NCI-H1417 treated with DMSO at 0.1 percent for 48 hours (cell line): ENCODE data around the gene CCNY.
"Not testable (repeated sequence)": the region's sequence is repeated elsewhere in the genome, so short reads cannot be mapped to it uniquely, and the experiment has no call there.

ENCODE experiments used
- DNase-seq: peaks from one replicate; lab custom pipeline; 2025; lab: John Stamatoyannopoulos, UW

Gene CCNY

GRCh38 chr10:35520996-35521395 is 184.7 kb downstream of the CCNY start:
- no peak for DNase-seq

GRCh38 chr10:35523670-35524225 is 187.4 kb downstream of the CCNY start:
- no peak for DNase-seq

DNA sequence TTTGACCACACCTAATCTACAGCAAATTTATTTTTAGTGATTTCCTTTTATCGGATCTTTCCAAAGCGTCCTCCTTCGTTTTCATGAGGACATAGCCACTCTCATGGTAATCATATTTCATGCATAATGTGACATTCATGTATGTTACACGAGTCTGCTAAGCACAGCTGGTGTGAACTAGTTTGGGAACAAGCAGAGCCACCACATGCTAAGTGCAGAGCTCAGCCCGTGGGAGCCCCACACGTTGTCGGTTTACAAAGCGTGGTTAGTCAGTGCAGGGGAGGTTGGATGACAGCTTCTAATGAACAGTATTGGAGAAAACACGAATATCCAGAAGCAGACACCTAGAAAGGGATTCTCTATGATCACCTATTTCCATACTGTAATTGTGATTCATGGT is 190.4 kb downstream of the CCNY start:
- no peak for DNase-seq

GRCh38 chr10:35532141-35532540 is 195.8 kb downstream of the CCNY start:
- DNase-seq = no peak

GRCh38 chr10:35533565-35533964 is 197.3 kb downstream of the CCNY start:
- no peak for DNase-seq

GRCh38 chr10:35535136-35535535 is 198.8 kb downstream of the CCNY start:
- no peak for DNase-seq

- no peak for DNase-seq
Observed at GRCh38 chr10:35536789-35537188, 200.5 kb downstream of the CCNY start.

- not testable (repeated sequence) for DNase-seq
Observed at GRCh38 chr10:35537925-35538324, 201.6 kb downstream of the CCNY start.

DNA sequence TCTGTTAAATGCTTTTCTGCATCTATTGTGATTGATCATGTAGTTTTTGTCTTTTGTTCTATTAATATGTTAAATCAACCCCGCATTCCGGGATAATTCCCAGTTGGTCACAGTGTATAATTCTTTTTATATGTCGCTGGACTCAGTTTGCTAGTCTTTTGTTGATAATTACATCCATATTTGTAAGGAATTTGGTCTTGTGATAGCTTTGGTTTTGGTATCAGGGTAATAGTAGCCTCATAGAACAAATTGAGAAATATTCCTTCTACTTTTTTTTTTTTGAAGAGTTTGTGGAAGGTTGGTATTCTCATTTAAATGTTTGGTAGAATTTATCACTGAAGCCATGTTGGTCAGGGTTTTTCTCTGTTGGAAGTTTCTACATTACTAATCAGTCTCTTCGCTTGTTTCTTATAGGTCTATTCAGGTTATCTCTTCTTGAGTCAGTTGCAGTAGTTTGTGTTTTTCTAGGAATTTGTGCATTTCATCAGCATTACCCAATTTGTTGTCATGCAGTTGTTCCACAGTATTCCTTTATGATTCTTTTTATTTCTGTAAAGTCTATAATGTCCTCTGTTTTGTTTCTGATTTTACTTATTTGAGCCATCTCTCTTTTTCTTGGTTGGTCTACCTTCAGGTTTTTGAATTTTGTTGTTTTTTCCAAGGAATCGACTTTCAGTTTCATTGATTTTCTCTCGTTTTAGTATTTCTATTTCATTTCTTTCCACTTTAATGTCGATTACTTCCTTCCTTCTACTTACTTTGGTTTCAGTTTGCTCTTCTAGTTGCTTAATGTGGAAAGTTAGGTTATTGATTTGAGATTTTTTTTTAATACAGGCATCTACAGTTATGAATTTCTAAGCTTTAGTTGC is 204.2 kb downstream of the CCNY start:
- no peak for DNase-seq

DNA sequence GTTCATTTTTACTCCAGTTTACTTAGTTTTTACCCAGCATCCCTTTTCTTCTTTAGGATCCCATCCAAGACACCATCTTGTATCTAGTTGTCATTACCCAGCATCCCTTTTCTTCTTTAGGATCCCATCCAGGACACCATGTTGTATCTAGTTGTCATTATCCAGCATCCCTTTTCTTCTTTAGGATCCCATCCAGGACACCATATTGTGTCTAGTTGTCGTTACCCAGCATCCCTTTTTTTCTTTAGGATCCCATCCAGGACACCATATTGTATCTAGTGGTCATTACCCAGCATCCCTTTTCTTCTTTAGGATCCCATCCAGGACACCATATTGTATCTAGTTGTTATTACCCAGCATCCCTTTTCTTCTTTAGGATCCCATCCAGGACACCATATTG is 205.4 kb downstream of the CCNY start:
- DNase-seq = no peak

DNA sequence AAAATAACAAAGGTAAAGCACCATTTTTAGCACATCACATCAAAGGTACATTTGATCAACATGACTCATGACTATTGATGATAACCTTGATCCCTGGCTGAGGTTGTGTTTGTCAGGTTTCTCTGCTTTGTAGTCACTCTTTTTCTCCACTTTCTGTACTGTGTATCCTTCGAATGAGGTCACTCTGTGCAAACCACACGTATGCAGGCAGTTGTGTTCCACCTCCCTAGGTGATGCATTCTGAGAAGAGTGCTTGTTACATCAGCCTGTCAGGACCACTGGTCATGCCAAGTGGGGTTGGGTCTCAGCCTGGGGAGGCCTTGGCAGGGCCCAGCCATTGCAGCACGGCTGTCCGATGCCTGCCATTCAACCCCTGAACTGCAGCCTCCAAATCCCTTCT is 206.0 kb downstream of the CCNY start:
- DNase-seq = no peak

- DNase-seq = no peak
Observed at GRCh38 chr10:35545079-35545657, 208.9 kb downstream of the CCNY start.

DNA sequence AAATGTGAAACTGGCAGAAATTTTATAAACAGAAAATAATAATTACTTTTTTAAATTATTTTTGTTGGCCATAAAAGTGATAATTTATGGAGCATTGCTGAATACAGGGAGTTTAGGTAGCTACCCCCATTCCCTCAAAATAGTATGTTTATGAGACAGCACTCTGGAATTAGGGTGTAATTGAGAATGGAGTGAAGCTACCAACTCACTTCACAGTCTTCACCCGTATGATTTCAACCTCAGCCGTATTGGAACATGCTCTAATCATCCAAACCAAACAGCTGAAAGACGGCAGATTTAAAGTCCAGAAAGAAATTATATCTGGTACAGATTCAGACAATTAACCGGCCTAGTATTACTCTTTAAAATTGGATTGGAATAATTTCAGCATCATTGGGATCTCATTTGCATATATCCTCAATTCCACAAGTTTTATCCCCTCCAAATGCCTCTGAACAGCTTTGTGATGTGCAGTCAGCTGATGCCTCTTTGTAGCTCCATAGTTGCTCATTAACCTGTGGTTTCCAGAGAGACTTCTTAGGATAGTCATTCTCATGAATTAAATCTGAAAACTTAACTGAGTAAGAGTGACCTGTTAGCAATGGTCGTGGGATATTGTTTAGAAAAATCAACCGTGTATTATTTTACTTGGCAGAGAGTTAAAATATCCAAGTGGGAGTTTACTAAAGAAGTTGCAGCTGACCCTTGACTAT is 209.7 kb downstream of the CCNY start:
- DNase-seq = no peak

DNA sequence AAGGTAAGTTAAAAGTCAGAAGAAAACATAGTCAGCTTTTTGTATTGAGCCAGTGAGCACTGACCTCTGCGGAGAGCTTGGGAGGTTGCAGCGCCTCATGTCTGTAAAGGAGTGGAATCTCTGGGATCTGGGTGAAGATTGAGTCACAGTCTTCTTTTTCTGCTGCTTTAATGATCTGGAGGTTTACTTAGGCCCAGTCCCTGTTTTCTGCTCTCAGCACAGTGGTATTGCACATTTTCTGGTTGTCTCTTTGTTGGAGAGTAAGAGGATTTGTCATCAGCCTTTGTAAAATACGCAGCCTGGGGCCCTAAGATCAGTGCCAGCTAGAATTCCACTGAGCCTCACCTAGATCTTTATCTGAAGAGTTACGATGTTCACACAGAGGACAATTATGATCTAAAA is 210.5 kb downstream of the CCNY start:
- no peak for DNase-seq

GRCh38 chr10:35552650-35553342 is 216.5 kb downstream of the CCNY start:
- DNase-seq = no peak

- DNase-seq = no peak
Observed at GRCh38 chr10:35554036-35554435, 217.7 kb downstream of the CCNY start.

GRCh38 chr10:35554461-35555056 is 218.2 kb downstream of the CCNY start:
- DNase-seq = no peak

- DNase-seq = no peak
Observed at GRCh38 chr10:35555962-35556930, 219.9 kb downstream of the CCNY start.

DNA sequence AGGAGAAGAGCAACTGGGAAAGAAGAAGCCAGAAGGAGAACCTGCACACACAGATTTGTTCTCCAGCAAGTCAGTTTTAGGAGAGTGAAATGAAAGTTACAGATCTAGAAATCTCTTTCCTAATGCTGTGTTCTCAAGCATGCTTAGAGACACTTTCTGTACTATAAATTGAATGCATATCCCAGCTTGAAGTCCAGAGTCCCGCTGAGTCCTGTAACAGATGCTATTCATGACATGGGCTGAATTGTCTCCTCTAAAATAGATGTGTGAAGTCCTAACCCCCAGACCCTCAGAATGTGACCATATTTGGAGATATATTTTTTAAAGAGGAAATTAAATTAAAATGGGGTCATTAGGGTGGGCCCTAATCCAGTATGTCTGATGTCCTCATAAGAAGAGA is 222.0 kb downstream of the CCNY start:
- DNase-seq = no peak

DNA sequence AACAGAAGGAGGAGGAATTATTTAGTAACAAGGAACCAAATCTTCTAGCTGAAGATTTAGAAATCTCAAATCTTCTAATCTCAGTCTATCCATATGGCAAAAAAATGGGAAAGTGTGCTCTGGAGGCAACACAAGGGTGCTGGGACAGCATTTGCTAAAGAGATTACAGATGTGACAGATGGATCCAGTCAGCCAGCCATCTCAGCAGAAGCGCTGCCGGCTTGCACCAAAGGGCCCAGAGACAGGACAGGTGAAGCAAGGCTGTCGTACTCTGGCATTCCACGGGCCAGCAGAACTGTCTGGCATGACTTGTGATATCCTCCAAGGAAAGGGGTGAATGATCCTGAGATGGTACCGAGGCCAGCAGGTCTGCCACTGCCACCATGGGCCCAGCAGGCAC is 223.1 kb downstream of the CCNY start:
- DNase-seq = no peak

- DNase-seq = no peak
Observed at GRCh38 chr10:35561715-35562114, 225.4 kb downstream of the CCNY start.
